Limb (tissue), 2 donors: ENCODE data around the gene LRTM2.

Experiments
- DNase-seq, 2 donors: peaks; one replicate each; pipeline ENCODE4 v3.0.0-alpha.2; 2016; ENCODE audit errors: extremely low spot score in 2 of 2

The LRTM2 gene

DNA sequence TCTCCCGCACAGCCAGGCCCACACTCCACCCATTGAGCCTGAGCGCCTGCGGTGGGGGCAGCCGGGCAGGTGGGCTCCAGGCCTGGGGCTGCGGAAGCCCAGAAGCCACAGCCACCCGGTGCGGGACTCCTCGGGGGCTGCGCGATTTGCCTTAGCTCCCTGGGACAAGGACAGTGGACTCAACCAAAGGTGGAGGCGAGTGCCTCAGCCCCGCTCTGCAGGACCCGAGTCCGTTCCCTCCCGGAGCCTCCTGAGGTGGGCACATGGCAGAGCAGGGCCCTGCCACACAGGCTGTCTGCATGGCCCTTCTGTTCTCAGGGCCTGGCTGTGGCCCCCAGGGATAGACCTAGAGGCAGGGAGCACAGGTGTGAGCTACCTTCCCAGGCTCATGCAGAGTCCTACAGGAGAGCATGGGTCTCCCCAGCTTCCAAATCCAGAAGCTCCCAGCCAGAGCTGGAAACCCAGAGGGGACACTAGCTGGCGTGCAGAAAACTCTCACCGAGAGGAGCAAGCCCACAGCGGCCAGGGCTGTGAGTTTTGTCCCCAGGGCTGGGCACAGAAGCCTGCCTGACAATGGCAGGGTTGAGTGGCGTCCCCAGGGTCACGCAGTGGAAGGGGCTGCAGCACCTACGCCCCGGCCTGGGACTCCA is 22.2 kb upstream of the LRTM2 start:
- DNase-seq: no peak

DNA sequence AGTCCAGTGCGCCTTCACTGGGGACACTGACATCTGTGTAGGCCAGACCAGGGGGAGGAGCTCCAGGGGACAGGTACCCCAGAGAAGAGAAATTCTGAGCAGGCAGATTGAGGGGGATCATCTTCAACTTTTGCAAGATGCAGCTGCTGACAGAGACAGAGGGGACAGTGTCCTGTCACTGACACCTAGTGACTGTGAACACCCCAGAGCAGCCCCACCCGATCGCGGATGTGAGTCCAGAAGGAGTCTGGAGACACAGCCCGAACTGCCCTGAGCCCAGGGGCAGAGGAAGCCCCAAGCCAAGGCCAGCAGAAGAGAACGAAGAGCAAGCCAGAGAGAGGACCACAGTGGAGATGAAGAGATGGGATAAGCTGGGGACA is 21.7 kb upstream of the LRTM2 start:
- DNase-seq: no peak

DNA sequence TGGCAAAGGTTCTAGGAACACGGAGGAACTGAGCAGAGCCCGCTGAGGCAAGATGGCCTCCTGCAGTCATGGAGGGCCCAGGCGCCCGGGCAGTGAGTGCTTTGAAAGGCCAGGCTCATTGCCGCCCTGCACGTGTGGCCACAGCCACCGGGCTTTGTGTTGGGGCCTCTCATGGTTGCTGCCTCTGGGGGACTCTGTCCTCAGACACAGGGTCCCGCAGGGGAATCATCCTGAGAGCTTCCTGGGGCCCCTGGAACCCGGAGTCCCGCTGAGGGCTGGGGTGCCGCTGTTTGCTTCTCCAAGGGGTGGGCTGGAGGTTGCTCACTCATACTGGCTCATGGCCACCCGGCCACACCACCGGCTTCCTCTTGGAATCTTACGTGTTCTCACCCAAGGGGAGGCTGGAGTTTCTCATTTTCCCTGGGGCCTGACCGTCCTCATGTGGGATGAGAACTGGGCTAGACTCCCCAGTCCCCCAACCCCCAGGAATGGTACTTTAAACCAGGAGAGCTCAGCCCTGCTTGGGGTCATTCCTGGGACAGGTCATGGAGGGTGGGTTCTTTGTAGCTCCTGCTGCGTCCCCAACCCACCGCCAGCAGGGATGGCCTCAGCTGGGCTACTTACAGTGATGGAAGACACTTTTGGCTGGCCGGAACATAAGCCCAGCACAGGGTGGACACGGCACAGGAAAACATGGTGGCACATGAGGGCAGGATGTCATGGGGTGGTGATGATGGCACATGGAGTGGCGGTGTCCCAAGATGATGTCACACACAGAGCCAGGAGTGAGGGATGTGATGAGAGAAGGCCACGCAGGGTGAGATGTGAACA is 21.1 kb upstream of the LRTM2 start:
- no peak for DNase-seq

GRCh38 chr12:1799882-1800400 is 20.4 kb upstream of the LRTM2 start:
- no peak for DNase-seq

DNA sequence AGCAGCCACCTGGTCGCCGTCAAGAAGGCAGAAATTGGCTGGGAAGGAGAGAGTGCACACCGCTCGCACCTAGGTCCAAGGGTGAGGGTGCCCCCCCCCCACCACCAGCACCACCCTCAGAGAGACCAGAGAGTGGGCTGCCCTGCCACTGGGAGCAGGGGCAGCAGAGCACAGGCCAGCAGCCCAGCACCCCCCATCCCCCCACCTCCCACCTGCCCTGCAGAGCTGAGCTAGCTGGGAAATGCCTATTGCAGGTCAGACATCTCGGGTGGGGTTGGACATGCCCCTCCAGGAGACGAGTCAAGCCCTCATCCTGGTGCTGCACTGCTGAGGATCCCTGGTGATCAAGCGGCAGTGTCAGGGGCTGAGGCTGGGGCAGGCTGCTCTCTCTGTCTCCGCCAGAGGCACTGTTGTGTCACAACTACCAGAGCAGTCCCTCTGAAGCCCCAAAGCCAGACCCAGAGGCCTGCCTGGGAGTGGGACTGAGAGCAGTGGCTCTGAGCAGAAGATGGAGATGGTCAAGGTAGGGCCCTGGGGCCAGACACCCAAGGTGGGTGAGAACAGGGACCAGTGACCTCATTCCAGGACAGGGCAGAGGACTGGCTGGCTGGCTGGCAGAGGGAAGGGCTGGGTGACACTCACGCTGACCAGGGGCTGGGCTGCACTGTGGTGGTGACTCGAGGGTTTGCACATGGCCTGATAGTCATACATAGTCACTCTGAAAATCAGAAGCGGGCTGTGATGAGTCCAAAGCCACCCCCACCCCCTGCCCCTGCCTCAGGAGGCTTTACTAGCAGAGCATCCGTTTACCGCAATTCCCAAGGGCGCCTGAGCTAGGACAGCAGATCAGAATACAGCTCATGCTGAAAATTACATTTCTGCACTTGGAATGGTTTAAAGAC is 19.7 kb upstream of the LRTM2 start:
- DNase-seq: peak in 1 of 2 donors; percentile 60

- no peak for DNase-seq
Measured at GRCh38 chr12:1801303-1801975, 18.9 kb upstream of the LRTM2 start.

GRCh38 chr12:1803736-1804135 is 16.6 kb upstream of the LRTM2 start:
- no peak for DNase-seq

DNA sequence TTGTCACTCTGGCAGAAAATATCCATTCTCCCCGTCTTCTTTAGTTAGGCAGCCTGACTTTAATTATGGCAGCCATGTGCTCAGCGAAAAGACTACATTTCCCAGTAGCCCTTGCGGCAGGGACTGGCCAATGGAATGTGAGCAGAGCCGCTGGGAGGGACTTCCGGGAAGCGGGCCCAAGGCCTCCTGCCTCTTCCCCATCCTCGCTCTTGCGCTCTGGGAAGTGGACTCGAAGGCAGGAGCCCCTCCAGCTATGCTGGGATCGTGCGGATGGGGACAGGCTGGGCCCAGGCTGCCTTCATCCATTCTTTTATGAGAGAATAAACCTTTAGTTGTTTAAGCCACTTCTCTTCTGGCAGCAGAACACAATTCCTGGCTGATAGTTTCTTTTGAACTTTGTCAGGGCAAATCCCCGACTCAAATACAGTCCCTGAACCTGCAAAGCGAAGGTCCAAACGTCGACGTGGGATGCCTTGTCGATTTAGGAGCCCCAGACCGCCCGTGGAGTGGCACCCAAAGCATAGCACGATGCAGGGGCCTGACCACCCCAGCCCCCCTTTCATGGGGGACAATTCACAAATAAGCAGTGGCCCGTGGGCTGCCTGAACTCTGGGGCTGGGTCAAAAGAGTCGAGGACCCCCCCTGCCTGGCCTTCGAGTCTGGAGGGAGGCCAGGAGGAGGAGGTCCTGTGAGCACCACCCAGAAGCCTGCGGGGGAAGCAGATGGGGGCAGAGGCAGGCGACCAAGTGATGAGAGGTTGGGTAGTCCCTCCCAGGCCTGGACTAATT is 15.6 kb upstream of the LRTM2 start:
- peak; percentile 90 to 92 for DNase-seq

DNA sequence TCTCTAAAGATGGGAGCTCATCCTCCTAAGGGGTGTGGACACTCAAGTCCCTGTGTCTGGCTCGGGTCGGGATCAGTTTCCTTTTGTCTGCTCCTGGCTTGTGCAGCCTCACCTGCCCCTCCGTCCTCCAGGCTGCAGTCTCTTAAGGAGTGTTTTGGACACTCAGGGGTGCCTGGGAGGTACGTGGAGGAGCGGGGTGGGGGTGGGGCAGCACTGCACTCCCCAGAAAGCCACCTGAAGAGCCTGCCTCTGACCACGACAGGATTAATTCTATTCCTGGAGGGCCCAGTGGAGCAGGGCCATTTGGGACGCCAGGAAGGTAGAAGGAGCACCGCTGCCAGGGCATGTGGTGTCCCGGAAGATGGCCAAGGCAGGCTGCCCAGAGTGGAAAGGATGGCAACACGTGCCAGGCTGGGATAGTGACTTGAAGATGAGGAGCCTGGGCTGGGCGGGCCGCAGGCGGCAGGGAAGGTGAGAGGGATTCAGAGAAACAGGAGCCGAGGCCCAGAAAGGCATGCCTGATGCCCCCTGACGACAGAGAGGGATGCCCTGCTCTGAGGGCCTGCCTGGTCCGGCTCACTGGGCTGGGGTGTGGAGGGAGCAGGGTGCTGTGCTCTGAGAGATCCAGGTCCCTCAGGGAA is 14.8 kb upstream of the LRTM2 start:
- no peak for DNase-seq

DNA sequence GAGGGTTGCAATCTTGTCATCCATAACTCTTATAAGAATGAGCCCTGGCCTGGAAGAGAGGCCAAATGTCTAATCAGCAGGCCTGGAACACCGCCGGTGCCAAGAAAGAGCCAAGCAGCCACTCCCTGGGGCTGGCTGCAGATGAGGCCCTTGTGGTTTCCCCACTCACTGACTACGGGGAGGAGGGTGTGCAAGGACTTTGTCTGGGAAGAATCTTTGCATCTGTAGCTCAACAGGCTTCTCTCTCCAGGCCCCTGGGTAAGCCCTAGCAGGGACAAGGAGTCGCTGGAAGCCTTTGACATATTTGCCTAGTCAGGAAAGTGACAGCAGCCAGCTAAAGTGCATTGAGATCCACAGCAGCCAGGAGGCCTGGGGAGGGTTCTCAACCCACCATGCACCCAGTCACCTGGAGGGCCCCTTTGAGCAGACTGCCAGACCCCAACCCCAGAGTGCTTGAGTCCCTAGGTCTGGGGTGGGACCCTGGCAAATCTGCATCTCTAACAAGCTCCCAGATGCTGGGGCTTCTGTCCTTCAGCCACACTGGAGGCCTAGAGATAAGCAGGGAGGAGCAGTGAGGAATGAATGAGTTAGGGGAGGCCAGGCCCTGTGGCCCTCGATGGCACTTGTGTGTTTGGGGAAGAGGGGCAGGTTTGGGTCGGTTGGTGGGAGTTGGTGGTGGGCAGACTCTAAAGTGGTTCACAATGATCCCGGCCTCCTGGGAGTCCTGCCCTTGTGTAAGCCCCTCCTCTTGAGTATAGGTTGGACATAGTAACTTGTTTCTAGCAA is 13.9 kb upstream of the LRTM2 start:
- DNase-seq: no peak

- no peak for DNase-seq
Measured at GRCh38 chr12:1807087-1807860, 13.1 kb upstream of the LRTM2 start.

DNA sequence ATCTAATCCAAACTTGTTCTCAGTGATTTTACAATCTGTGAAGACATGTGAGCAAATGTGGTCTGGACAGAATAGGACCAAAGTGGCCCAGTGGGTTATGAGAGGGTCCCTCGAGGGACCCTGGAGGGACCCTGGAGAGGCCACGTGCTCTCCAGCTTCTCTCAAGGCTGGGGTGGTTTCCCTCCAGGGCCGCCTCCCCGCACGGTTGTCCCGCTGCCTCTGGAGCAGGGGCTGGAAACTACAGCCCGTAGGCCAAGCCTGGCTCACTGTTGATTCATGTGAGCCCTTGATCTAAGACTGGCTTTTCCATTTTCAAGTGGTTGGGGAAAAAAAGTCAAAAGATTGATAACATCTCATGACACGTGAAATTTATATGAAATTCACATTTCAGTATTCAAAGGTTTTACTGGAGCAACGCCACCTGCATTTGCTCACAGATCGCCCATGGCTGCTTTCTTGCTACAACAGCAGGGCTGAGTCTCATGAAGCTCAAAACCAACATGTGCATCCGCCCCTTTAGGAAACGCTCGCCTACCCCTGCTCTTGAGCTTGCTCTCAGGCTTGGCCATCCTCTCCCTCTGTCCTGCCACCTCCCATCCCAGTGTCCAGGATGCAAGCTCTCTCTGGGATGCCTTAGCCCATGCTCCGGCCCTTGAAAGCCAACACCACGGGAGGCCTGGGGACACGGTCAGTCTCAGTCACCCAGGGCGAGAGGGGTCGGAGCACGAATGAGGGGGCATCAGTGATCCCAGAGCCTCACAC is 12.1 kb upstream of the LRTM2 start:
- no peak for DNase-seq

DNA sequence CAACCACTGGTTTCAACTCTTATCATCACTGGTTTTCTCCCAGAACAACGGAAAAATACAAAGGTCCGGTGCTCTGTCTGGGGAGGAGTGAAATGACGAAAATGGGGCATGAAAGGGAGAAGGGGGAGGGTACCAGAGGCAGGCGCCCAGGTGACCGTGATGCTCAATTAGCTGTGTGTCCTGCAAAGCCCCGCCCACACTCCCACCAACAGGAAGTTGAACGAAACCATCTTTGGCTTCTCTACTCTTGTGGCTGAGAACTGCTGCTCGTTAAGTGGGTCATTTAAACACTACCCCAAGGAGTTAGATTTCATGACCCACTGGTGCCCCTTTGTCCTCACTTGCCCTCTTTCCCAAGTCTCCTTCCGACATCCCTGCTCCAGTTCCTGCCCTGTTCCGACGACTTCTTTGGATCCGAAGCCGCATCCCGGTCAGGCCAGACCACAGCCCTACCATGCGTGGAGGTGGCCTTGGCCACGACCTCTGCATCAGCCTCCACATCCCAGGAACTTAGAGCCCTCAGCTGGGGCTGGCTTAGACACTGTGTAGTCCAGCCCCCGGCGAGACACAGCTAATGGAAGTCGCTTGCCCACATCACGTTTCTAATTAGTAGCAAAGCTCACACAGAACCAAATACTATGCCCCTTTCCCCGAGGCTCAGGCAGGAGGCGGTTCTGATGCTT is 11.4 kb upstream of the LRTM2 start:
- no peak for DNase-seq

DNA sequence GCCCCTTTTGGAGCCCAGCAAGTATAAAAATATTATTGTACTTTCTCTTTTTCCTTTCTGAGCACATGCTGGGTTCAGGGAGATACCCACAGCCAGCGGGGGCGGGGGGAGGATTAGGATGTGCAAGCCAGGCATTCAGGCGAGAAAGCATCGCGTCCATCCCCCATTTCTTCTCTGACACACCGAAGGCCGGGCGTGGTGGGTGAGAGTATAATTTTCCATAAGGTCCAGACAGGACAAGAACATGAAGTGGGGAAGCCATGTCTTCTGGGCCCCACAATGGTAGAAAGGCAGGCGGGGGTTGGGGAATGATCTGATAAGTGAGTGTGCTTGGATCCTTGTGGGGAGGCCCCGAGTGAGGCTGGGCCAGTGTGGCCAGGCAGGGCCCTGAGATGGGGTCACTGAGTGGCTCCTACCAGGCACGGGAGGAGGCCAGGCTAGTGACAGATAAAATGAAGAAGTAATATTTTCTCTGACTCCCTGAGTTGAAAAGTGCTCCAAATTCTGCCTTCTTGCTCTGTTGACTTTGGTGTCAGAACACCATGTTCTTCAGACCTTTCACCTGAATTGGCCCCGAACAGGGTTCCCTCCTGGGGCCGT is 10.7 kb upstream of the LRTM2 start:
- DNase-seq: no peak

GRCh38 chr12:1810201-1810930 is 10.0 kb upstream of the LRTM2 start:
- no peak for DNase-seq

GRCh38 chr12:1810931-1811280 is 9.5 kb upstream of the LRTM2 start:
- DNase-seq: no peak
